GM21723 (cell line): Measurements from ENCODE around the gene ADIPOR2.
A peak's percentile ranks its signal among the peaks of the same experiment; 100 is the strongest.

Source experiments
- ATAC-seq: cut with Tn5 transposase; IDR thresholded peaks from one replicate; pipeline ENCODE4 v1.9.1; 2021; ENCODE audit warnings: mild to moderate bottlenecking, moderate library complexity; ENCODE audit not compliant: unreplicated experiment

Gene ADIPOR2, protein sequence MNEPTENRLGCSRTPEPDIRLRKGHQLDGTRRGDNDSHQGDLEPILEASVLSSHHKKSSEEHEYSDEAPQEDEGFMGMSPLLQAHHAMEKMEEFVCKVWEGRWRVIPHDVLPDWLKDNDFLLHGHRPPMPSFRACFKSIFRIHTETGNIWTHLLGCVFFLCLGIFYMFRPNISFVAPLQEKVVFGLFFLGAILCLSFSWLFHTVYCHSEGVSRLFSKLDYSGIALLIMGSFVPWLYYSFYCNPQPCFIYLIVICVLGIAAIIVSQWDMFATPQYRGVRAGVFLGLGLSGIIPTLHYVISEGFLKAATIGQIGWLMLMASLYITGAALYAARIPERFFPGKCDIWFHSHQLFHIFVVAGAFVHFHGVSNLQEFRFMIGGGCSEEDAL

DNA sequence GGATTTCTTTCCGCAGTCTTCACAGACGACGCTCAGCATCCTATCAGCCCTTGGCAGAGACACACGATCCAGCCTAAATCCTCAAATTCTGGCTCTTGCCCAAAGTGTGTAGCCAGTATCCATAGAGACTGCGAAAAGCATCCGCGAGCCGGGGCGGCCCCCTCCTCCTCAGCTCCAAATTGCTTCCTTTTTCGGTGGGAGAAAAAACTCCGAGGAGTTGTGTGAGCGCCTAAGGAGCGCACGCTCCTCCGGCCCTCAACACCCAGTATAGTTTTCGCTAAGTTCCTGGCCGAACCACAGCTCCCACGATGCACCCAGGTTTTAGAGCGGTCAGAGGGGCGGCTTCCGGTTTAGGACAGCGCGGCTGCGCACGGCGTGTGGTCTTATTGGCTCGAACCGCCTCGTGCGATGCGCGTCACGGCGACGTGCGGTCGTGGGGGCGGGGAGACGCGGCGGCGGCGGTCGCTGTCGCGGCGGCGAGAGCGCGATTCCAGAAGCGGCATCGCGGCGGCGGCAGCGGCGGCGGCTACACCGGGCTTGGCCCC is at the start of gene ADIPOR2:
TSS of gene ADIPOR2 (plus strand) at position 493 of the 545 bp plus-strand sequence. CDS start 63,274 bp downstream, outside the sequence.
- ATAC-seq, result peak; percentile 93

GRCh38 chr12:1642513-1642912 is 48.4 kb upstream of the ADIPOR2 start:
- no peak for ATAC-seq

GRCh38 chr12:1643043-1643442 is 47.8 kb upstream of the ADIPOR2 start:
- no peak for ATAC-seq

DNA sequence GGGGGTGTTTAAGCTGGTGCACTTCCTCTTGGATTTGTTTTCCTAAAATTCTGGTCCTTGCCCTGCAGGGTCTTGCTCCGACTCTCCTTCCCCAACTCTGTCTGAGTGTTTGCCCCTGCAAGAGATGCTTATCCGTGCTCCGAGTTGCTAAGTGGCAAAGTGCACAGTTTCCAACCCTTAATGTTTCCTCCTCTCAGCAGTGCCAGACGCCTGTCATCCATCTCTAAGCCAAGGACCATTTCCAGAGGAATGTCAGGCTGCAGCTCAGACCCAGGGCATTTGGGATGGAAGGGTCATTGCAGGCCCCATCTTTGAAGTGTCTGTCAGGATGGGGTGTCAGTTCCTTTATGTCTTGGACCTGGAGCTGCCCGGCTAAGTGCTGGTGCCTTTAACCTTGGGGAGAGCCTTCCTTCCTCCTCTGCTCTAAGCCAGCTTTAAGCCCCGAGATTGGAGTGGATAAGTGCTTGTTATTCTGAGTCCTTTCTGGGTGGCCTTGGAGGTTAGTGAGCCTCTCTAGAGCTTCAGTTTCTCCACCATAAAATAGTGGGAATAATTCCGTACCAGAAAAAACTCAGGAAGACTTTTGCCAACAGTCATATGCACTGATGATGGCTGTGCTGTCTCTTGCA is 46.9 kb upstream of the ADIPOR2 start:
- ATAC-seq, result no peak

DNA sequence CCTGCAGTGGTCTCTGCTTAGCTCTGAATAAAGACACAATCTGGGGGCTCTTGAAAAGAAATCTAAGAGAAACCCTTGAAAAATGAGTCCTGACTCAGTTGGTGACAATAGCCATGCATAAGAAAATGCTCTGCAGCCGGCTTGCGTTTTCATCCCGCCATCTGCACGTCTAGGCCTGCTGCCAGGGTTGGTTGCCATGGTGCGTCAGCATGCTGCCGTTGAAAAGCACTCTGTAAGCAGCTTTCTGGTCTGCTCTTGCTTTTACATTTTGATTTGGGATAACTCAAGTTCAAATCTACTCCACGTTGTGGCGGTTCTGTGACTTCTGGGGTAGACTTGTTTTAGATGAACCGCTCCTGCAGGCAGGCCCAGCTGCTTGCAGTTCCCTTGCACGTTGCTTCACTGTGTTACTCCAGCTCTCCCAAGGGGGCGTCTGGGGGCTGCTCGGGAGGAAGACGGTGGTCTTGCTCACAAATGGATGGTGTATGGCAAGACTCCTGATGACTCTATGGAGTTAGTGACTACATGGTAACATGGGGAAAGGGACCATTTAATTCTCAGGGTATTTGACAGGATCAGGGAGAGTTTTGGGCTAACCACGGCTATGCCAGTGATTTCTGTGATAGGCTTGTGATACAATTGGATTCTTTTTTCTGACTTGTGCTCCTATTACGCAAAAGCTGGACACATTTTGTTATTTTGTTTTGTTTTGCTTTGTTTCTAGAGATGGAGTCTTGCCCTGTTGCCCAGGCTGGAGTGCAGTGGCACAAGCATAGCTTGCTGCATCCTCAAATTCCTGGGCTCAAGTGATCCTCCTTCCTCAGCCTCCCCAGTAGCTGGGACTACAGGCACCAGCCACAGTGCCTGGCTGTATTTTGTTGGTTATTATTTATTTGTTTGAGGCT is 46.1 kb upstream of the ADIPOR2 start:
- no peak for ATAC-seq

DNA sequence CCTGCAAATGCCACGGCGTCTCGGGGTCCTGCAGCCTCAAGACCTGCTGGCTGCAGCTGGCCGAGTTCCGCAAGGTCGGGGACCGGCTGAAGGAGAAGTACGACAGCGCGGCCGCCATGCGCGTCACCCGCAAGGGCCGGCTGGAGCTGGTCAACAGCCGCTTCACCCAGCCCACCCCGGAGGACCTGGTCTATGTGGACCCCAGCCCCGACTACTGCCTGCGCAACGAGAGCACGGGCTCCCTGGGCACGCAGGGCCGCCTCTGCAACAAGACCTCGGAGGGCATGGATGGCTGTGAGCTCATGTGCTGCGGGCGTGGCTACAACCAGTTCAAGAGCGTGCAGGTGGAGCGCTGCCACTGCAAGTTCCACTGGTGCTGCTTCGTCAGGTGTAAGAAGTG is 45.1 kb upstream of the ADIPOR2 start:
- ATAC-seq, result no peak

- ATAC-seq, result no peak
Measured at GRCh38 chr12:1646569-1647284, 44.1 kb upstream of the ADIPOR2 start.

DNA sequence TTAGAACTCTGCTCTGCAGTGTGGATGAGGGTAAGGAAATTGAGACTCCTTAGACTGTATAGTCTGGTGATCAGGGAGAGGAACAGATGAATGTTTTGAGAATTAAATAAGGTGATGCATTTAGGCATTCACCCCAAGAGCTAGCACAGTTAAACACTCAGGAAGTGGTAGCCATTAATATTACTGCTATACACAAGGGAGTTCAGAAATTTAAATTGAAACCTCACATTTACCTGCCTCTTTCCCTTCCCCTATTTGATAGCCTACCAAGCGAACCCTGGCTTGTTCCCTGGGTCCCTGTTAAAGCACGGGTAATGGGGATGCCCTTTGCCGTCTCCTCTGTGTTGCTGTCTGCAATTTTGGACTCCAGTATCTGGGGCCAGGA is 43.6 kb upstream of the ADIPOR2 start:
- no peak for ATAC-seq

DNA sequence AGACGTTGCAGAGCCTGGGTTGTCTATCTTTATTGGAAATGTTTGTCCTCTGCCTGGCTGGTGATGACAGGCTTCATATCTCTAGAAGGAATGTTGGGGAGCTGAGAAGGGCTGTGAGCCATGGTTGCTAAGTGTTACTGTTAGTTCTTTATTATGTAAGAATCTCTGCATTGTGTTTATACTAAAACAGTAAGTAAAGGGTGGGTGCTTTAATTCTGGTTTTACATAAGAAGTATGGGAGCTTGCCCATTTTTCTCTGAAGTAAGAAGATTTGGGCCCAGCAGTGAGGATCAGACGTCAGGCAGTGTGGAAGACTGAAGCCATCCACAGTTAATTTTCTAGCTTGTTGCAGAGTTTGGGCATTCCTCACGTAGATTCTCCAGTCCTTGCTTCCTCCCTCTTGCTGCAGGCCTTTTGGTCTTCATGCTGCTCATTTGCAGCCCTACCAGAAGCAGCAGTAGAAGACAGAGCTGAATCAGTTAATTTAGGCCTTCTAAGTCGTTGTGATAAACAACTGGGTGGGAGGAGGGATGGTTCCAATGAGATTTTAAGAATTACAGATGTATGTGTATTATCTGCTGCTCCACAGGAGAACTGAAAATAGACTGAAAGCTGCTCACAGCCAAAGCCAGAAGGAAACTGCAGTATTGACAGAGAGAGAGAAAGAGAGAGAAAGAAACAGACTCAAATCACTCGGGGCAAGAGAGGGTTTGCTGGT is 40.5 kb upstream of the ADIPOR2 start:
- no peak for ATAC-seq

DNA sequence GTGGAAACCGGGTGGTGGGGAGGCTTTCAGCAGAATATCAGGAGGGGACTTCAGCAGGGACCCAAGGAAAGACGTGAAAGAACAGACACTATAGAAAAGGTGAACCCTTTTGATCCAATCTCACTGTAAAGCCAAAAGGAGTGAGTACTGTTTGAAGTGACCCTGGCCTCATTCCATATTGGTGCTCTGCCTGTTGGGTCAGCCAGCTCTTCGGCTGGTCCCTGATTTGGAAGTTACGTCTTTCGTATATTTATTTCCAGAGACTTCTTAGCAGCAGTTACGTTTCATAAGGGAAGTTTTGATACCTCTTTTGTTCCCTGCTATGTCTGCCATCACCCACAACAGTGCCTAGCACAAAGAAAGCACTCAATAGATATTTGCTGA is 39.9 kb upstream of the ADIPOR2 start:
- ATAC-seq, result no peak

- no peak for ATAC-seq
Measured at GRCh38 chr12:1651946-1652345, 38.9 kb upstream of the ADIPOR2 start.

DNA sequence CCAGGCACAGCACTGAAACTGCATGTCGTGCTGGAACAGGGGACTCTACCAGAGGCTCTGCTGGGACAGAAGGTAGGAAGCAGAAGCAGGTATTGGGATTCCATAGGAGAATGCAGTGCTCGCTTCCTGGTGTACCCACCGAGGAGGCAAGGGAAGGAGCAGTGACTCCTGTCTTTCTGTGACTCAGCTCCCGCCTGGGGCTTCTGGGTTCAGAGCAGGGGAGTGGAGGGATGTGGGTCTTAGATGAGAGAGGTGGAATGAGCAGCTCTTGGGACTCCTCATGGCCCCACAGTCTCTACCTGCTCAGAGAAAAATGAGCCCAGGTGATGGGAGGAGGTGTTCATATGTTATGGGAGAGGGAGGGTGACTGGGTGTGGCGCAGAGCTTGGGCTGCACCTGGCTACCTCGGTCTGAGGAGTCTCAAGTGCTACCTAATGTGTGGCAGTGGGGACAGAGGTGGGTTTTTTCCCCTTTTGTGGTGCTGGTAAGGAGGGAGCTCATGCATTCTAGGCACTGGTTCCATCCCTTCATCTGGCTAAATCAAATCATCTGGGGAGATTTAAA is 35.6 kb upstream of the ADIPOR2 start:
- ATAC-seq, result no peak

DNA sequence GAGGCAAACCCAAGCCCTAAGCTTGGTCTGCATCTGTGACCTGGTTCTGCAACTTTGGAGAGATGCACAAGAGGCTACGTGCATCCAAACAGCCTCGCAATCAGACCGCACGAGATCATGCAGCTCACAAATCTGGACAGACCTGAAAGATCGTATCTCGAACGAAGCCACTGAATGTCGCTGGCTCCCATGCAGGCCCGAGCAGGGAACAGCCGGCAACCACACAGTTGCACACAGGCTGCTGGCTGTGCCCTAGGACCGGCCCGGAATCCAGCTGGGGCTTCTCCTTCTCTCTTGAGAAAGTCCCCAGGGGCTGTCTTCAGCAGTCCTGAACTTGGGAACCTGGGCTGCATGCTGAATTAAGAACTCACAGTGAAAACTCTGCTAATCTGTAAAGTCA is 34.0 kb upstream of the ADIPOR2 start:
- no peak for ATAC-seq

GRCh38 chr12:1657688-1658087 is 33.2 kb upstream of the ADIPOR2 start:
- no peak for ATAC-seq

DNA sequence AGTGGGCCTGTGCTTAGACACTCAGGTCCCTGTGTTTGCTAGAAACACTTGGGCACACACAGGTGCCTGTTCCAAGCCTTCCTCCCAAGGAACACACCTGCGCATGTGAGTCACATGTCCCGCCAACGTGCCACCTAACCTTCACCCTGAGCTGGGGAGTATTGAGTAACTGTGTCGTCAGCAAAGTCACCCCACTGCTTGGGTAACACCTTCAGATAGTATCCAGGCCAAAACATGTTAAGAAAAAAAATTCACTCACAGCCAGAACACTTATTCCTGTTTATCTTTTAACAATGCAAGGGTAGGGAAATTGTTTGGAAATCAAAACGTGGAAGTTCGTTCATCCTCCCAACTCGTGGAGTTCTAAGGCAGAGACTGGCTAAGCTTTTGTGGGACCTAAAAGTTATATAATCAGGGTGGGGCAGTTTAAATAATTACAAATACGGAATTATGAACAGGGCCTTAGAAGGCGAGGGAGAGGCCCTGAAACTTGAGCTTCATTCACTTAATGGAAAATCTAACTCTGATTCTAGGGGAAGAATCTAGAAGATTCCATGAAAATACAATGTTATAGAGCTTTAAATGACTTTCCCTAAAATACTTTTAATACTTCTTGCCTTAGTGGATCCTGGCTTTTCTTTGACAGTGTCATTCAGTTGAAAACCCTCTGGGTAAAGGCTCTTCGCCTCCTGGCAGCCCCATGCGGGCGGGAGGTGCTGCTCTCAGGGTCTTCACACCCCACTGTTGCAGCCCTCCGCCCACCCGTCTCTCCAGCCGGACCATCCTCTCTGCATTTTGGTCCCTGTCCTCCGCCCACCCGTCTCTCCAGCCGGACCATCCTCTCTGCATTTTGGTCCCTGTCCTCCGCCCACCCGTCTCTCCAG is 30.3 kb upstream of the ADIPOR2 start:
- ATAC-seq, result no peak

DNA sequence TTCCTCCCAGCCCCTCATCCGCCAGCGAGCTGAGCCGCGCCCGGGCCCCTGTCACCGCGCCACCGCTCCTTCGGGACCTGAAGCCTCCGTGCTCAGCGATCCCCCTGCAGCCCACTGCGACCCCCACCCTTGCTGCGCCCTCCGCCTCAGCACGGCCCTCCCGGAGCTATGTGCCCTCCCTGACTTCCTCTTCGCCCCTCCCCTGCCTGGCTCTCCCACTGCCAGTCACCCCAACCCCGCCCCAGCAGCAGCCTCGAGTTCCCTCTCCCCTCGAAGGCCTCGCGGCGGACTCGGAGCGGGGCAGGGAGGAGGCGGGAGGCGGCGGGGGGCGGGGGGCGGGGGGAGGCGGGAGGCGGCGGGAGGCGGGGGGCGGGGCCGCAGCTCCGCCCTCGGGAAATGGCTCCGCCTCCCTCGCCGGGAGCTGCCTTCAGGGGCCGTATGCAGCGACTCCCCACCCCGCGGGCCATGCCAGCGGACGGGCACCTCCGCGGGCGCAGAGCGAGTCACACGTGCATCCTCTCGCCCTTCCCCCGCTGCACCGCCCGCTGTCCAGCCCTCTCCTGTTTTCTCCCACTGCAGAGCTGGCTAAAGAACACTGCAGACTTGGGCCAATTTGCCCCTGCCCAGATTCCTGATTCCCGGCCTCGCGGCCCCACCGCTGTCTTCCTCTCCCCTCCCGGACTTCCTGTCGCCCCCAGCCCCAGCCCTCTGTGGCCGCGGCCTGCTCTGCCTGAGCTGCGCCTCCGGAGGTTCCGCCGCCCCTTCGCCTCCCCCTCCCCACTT is 29.1 kb upstream of the ADIPOR2 start:
- ATAC-seq, result peak; percentile 63

DNA sequence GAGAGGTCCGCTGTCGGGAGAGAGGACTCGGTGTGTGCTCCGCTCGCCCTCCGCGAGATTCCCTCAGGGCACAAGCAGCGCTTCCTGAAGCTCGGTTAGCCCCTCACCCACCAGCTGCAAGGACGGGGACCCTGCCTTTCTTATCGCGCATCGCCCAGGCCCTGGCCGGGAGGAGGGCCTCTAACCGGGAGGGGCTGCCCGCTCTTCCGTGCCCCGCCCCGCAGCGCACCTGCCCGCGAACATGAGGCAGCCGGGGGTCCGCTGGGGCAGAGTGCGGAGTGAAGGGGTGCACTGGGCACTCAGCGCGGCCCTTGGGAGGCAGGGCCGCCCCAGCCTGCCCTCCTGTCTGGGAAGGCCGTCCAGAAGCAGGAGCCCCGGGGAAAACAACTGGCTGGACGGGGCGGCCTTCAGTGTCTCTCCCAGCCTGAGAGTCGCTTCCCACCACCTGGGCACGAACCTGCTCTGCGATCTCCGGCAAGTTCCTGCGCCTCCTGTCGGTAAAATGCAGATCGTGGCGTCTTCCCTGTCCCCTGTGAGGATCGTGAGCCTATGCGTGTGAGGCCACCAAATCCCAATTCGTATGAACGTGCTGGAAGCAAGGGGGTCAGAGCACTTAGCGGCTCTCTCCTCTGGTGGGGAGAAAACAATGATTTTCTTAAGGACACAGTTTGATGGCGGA is 28.0 kb upstream of the ADIPOR2 start:
- no peak for ATAC-seq
